DOHH2 (cell line): ENCODE results near the gene CLASP2.

Experiments used
- H3F3A ChIP-seq: fragments of 200-600 bp; sonication (generic), shearing (Covaris generic); 2 replicates; pipeline ENCODE4 v1.6.0; 2016; ENCODE audit warnings: antibody characterized with exemption, mild to moderate bottlenecking; ENCODE audit not compliant: control insufficient read depth, insufficient read depth
- H3K27ac ChIP-seq: fragments of 200-600 bp; sonication (generic); 2 replicates; pipeline ENCODE4 v1.5.1; 2014; ENCODE audit warnings: low read depth, mild to moderate bottlenecking, low read length, moderate library complexity
- H3K27me3 ChIP-seq: fragments of 200-600 bp; sonication (generic); 2 replicates; pipeline ENCODE4 v1.6.1; 2014; ENCODE audit warnings: mild to moderate bottlenecking, low read length, mixed read lengths; ENCODE audit not compliant: control insufficient read depth
- H3K36me3 ChIP-seq: fragments of 200-600 bp; sonication (generic); 2 replicates; pipeline ENCODE4 v1.6.1; 2014; ENCODE audit warnings: mild to moderate bottlenecking, low read length, moderate library complexity, mixed read lengths; ENCODE audit not compliant: control insufficient read depth
- H3K4me1 ChIP-seq: fragments of 200-600 bp; sonication (generic); 2 replicates; pipeline ENCODE4 v1.6.1; 2014; ENCODE audit warnings: mild to moderate bottlenecking, low read length, mixed read lengths; ENCODE audit not compliant: control insufficient read depth
- H3K4me2 ChIP-seq: fragments of 200-600 bp; sonication (generic); 2 replicates; pipeline ENCODE4 v1.6.0; 2014; ENCODE audit warnings: mild to moderate bottlenecking, low read length, moderate library complexity
- H3K4me3 ChIP-seq: fragments of 200-600 bp; sonication (generic); 2 replicates; pipeline ENCODE4 v1.5.1; 2014; ENCODE audit warnings: mild to moderate bottlenecking, low read length, mixed read lengths
- H3K79me2 ChIP-seq: fragments of 200-600 bp; sonication (generic); 2 replicates; pipeline ENCODE4 v1.6.1; 2014; ENCODE audit warnings: mild to moderate bottlenecking, low read length, mixed read lengths; ENCODE audit not compliant: control insufficient read depth
- H3K9me2 ChIP-seq: fragments of 200-600 bp; sonication (generic); replicated peaks from 2 replicates; pipeline ENCODE4 v1.6.1; 2014; ENCODE audit warnings: mild to moderate bottlenecking, low read length, mixed read lengths; ENCODE audit not compliant: control insufficient read depth
- H3K9me3 ChIP-seq: fragments of 200-600 bp; sonication (generic); 2 replicates; pipeline ENCODE4 v1.6.1; 2014; ENCODE audit warnings: antibody characterized with exemption, low read length, mixed read lengths; ENCODE audit not compliant: control insufficient read depth, insufficient read depth
- H4K20me1 ChIP-seq: fragments of 200-600 bp; sonication (generic); 2 replicates; pipeline ENCODE4 v1.6.0; 2014; ENCODE audit warnings: low read depth, mild to moderate bottlenecking, antibody characterized with exemption, low read length, moderate library complexity; ENCODE audit not compliant: control insufficient read depth, insufficient read depth
- CTCF ChIP-seq: fragments of 200-600 bp; sonication (generic); IDR thresholded peaks from one replicate; pipeline ENCODE4 v1.5.1; 2014; ENCODE audit warnings: antibody characterized with exemption, mild to moderate bottlenecking, low read depth, low read length; ENCODE audit not compliant: poor library complexity, severe bottlenecking
- EZH2phosphoT487 ChIP-seq: fragments of 200-600 bp; sonication (generic); IDR thresholded peaks from 2 replicates; pipeline ENCODE4 v1.6.1; 2017; ENCODE audit warnings: borderline replicate concordance, mild to moderate bottlenecking, antibody characterized with exemption, low read length, moderate library complexity, mixed read lengths

The CLASP2 gene

DNA sequence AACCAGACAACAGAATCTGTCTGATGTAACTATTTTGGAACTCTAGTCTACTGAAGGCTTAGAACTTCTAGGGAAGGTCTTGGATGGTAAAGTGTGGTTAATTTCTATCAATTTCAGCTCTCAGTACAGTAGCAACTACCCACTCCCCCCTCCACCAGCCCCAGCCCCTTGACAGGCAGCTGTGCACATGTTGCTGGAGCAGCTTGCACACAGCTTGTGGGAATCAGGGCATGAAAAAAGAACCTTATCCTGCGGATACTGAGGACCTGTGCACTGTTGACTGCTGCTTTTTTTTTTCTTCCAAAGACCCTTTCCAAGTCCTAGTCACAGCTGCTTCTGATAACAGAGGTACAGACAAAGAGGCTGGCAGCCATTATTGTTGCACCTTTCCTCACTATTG, 196.3 kb downstream of the CLASP2 start:
- H3K9me3 ChIP-seq: no peaks in the 10 kb centered on the region; the same call in 1 of the 2 replicates
- H4K20me1 ChIP-seq: no peaks in the 10 kb centered on the region
- H3F3A ChIP-seq: no peaks in the 10 kb centered on the region
- no peak overlapping the region for H3K4me3 ChIP-seq
- no peak overlapping the region for H3K4me2 ChIP-seq
- no peak for TF ChIP-seq CTCF
- no peak for TF ChIP-seq EZH2phosphoT487
- no peaks in the 10 kb centered on the region for H3K27me3 ChIP-seq
- H3K36me3 ChIP-seq: peaks cover 32% of the 10 kb centered on the region
- H3K9me2 ChIP-seq: no peaks in the 10 kb centered on the region
- H3K27ac ChIP-seq: no peak overlapping the region
- no peaks in the 10 kb centered on the region for H3K4me1 ChIP-seq
- H3K79me2 ChIP-seq: no peaks in the 10 kb centered on the region

GRCh38 chr3:33513262-33513863, 204.7 kb downstream of the CLASP2 start:
- Histone ChIP-seq H3K4me2 (no peak overlapping the region), H3F3A (no peaks in the 10 kb centered on the region), H3K36me3 (peaks cover 27% of the 10 kb centered on the region), H3K9me2 (no peaks in the 10 kb centered on the region), H3K4me3 (no peak overlapping the region), H4K20me1 (no peaks in the 10 kb centered on the region), H3K27me3 (no peaks in the 10 kb centered on the region), H3K27ac (no peak overlapping the region), H3K79me2 (no peaks in the 10 kb centered on the region), H3K9me3 (no peaks in the 10 kb centered on the region), H3K4me1 (no peaks in the 10 kb centered on the region)
- TF ChIP-seq EZH2phosphoT487 (no peak), CTCF (no peak)

DNA sequence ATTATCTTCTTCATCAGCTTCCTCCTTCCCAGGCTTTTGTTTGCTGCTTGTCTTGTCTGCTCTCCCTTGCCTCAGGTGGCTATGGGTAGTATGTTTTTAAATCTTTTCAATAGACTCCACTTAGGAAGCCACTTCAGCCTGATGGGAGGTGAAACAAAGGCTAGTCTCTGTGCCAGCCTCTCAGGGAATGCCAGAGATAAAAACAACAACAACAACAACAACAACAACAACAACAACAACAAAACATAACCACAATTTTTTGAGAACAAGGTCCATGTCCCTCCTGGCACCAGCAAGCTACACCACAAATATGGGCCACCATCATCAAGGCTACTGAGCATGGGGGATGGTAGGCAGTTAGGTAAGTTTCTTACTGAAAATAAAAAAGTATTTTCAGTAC, 213.0 kb downstream of the CLASP2 start:
- Histone ChIP-seq H3K27me3 (no peaks in the 10 kb centered on the region), H3K4me3 (no peak overlapping the region), H3K27ac (no peak overlapping the region), H3K9me2 (no peaks in the 10 kb centered on the region), H3K79me2 (no peaks in the 10 kb centered on the region), H3K9me3 (no peaks in the 10 kb centered on the region), H3K36me3 (peaks cover 41% of the 10 kb centered on the region), H3K4me2 (no peak overlapping the region), H3K4me1 (no peaks in the 10 kb centered on the region), H4K20me1 (no peaks in the 10 kb centered on the region), H3F3A (no peaks in the 10 kb centered on the region)
- TF ChIP-seq CTCF (no peak), EZH2phosphoT487 (no peak)

DNA sequence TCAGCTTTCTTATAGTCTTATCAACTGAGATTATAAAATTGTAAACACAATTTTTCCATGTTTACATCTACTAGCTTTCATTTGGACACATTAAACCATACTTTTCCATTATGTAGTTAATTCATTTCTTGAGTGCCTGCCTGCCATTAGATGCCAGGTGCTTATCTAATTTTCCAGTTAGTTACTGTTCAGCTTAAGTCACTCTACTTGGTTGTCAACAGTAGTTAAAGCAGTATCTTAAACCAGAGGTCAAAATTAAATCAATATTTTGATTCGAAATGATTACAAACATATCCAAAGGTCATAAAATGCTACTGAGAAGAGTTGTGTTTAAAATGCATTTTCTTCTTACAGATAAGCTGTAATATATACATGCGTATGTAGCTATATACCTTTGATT, 221.6 kb downstream of the CLASP2 start:
- no peak overlapping the region for H3K27ac ChIP-seq
- no peak overlapping the region for H3K4me2 ChIP-seq
- H3K36me3 ChIP-seq: peaks cover 14% of the 10 kb centered on the region
- H4K20me1 ChIP-seq: no peaks in the 10 kb centered on the region
- no peaks in the 10 kb centered on the region for H3F3A ChIP-seq
- H3K79me2 ChIP-seq: no peaks in the 10 kb centered on the region
- H3K4me3 ChIP-seq: no peak overlapping the region
- H3K4me1 ChIP-seq: peaks cover 1% of the 10 kb centered on the region
- TF ChIP-seq CTCF: no peak
- no peaks in the 10 kb centered on the region for H3K9me2 ChIP-seq
- no peaks in the 10 kb centered on the region for H3K27me3 ChIP-seq
- no peaks in the 10 kb centered on the region for H3K9me3 ChIP-seq
